ENCODE data around the gene N4BP2L2.

N4BP2L2 gene

GRCh38 chr13:32549788-32550187 lies 11.2 kb upstream of the N4BP2L2 start:
- TF ChIP-seq POLR2A (IDR thresholded peaks at IDR 0.05; ENCODE audit: low read depth, low read length): no peak
- DNase-seq (ENCODE audit: insufficient read length, low spot score): no peak

GRCh38 chr13:32548837-32549236 lies 10.2 kb upstream of the N4BP2L2 start:
- FAIRE-seq: no peak
- no peak for TF ChIP-seq POLR2A (IDR thresholded peaks at IDR 0.05; ENCODE audit: low read depth, low read length)
- DNase-seq (ENCODE audit: insufficient read length, low spot score): no peak

More at GRCh38 chr13:32549788-32550187, 11.2 kb upstream of the N4BP2L2 start:
- no peak for FAIRE-seq

DNA sequence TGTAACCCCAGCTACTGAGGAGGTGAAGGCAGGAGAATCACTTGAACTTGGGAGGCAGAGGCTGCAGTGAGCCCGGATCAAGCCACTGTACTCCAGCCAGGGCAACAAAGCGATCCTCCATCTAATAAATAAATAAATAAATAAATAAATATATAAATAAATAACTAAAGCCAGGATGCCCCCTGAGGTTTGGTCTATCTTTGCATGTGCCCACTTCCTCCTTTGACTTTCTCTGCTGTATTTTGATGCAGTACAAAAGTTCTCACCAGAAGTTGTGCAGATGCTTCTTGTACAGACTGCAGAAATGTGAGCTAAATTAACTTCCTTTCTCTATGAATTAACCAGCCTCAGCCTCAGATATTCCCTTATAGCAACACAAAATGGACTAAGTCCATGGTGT lies 6.5 kb upstream of the N4BP2L2 start:
- TF ChIP-seq POLR2A (IDR thresholded peaks at IDR 0.05; ENCODE audit: low read depth, low read length): no peak
- FAIRE-seq (no peak), DNase-seq (ENCODE audit: insufficient read length, low spot score) (no peak)

GRCh38 chr13:32542221-32542620 lies 3.6 kb upstream of the N4BP2L2 start:
- DNase-seq (ENCODE audit: insufficient read length, low spot score) (no peak), FAIRE-seq (no peak)
- TF ChIP-seq POLR2A (IDR thresholded peaks at IDR 0.05; ENCODE audit: low read depth, low read length): no peak

GRCh38 chr13:32538143-32538620 lies 413 bp downstream of the N4BP2L2 start:
- no peak for TF ChIP-seq POLR2A (IDR thresholded peaks at IDR 0.05; ENCODE audit: low read depth, low read length)
- FAIRE-seq (no peak), DNase-seq (ENCODE audit: insufficient read length, low spot score) (peak; percentile 4)

GRCh38 chr13:32537580-32538142 lies 934 bp downstream of the N4BP2L2 start:
- no peak for TF ChIP-seq POLR2A (IDR thresholded peaks at IDR 0.05; ENCODE audit: low read depth, low read length)
- DNase-seq (ENCODE audit: insufficient read length, low spot score): no peak
- no peak for FAIRE-seq

- FAIRE-seq: no peak
- DNase-seq (ENCODE audit: insufficient read length, low spot score): no peak
- no peak for TF ChIP-seq POLR2A (IDR thresholded peaks at IDR 0.05; ENCODE audit: low read depth, low read length)
Measured at GRCh38 chr13:32535748-32536147, 2.8 kb downstream of the N4BP2L2 start.

GRCh38 chr13:32535115-32535514 lies 3.5 kb downstream of the N4BP2L2 start:
- DNase-seq (ENCODE audit: insufficient read length, low spot score): no peak
- no peak for FAIRE-seq
- TF ChIP-seq POLR2A (IDR thresholded peaks at IDR 0.05; ENCODE audit: low read depth, low read length): no peak

- DNase-seq (ENCODE audit: insufficient read length, low spot score) (no peak), FAIRE-seq (no peak)
- TF ChIP-seq POLR2A (IDR thresholded peaks at IDR 0.05; ENCODE audit: low read depth, low read length): no peak
Measured at GRCh38 chr13:32530841-32531253, 7.7 kb downstream of the N4BP2L2 start.

- FAIRE-seq (no peak), DNase-seq (ENCODE audit: insufficient read length, low spot score) (no peak)
Measured at GRCh38 chr13:32528358-32528757, 10.2 kb downstream of the N4BP2L2 start.

DNA sequence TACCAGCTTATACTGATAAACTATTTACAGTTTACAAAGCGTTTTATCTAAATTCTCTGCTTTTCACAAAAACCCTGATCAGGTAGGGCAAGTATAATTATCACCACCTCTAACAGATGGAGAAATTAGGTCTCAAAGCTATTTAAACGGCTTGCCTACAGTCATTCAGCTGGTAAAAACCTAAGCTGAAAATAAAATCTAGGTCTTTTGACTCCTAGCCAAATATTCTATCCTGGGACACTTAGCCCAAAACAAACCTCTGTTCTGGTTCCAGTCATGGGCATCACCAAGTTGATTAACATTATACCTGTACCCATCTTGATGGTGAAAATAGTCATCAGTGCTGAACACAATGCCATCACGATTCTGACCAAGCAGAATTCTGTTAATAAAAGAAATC lies 11.4 kb downstream of the N4BP2L2 start:
- no peak for FAIRE-seq
- TF ChIP-seq POLR2A (IDR thresholded peaks at IDR 0.05; ENCODE audit: low read depth, low read length): no peak
- no peak for DNase-seq (ENCODE audit: insufficient read length, low spot score)

More at GRCh38 chr13:32528358-32528757, 10.2 kb downstream of the N4BP2L2 start:
- no peak for TF ChIP-seq POLR2A (IDR thresholded peaks at IDR 0.05; ENCODE audit: low read depth, low read length)

- FAIRE-seq: no peak
- TF ChIP-seq POLR2A (IDR thresholded peaks at IDR 0.05; ENCODE audit: low read depth, low read length): no peak
- no peak for DNase-seq (ENCODE audit: insufficient read length, low spot score)
Measured at GRCh38 chr13:32525766-32526165, 12.8 kb downstream of the N4BP2L2 start.

DNA sequence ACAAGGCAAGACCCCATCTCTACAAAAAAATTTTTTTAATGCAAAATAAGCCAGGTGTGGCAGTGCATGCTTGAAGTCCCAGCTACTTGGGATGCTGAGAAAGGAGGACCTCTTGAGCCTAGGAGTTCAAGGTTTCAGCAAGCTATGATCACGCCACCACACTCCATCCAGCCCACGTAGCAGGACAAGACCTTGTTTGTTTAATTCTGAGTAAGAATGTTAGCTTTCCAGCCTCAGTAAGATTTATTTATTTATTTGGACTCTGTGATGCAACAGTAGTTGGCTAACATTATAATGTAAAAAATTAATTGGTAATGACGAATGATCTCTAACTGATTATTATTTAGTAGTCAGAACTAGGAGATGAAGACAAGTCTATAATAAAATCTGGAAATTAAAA lies 23.3 kb downstream of the N4BP2L2 start:
- TF ChIP-seq POLR2A (IDR thresholded peaks at IDR 0.05; ENCODE audit: low read depth, low read length): no peak
- DNase-seq (ENCODE audit: insufficient read length, low spot score) (no peak), FAIRE-seq (no peak)

DNA sequence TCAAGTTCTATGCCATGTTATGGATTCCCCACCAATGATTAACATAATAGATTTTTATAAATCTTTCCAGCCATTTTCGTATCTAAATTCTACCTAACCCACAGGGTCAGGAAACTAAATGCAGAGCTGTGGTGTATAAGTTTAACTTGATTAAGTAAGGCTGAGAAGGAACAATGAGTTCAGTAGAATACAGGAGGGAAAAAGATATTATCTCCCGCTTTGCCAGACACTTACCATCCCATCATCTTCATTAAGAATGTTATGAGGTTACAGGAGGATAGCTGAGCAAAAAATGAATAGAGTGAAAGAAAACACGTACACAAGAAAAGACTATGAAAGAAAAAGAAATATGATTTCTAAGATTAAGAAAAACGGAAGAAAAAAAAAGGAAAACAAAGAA lies 27.1 kb downstream of the N4BP2L2 start:
- no peak for TF ChIP-seq POLR2A (IDR thresholded peaks at IDR 0.05; ENCODE audit: low read depth, low read length)
- DNase-seq (ENCODE audit: insufficient read length, low spot score) (no peak), FAIRE-seq (no peak)

DNA sequence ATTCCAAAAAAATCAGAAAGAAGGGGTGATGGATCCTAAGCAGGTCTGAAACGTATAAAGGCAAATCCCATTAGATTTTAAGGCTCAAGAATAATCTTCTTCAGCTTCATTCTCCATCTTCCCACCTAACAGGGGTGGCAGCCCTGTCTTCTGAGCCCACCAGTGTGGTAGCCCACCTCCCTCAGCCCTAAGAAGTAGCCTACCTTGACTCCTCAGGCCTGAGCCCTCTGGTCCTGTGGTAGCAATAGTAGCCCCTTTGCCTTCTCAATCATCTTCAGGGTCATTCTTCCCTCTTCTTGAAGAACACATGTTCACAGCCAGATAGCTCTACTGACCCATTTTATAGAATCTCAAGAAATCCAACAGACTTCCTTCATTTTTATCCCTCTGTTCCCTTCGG lies 33.7 kb downstream of the N4BP2L2 start:
- no peak for FAIRE-seq
- DNase-seq (ENCODE audit: insufficient read length, low spot score): no peak
- no peak for TF ChIP-seq POLR2A (IDR thresholded peaks at IDR 0.05; ENCODE audit: low read depth, low read length)

DNA sequence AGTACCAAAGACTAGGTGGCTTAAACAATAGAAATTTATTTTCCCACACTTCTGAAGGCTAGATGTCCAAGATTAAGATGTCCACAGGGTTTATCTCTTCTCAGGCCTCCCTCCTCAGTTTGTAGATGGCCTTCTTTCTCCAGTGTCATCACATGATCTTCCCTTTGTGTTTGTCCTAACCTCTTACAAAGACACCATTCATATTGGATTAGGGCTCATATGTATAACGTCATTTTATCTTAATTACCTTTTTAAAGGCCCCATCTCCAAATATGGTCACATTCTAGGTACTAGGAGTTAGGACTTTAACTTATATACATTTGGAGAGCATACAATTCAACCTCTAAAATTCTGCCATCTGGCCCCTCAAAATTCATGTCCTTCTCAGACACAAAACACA lies 34.3 kb downstream of the N4BP2L2 start:
- FAIRE-seq (no peak), DNase-seq (ENCODE audit: insufficient read length, low spot score) (no peak)
- TF ChIP-seq POLR2A (IDR thresholded peaks at IDR 0.05; ENCODE audit: low read depth, low read length): no peak
